22Rv1 (cell line): ENCODE results near the gene PEX11G.

Source experiments
- CTCF ChIP-seq: fragments of 450-650 bp; IDR thresholded peaks from 2 replicates; pipeline ENCODE4 v1.5.1; 2017; ENCODE audit warnings: mild to moderate bottlenecking
- ZFX ChIP-seq: fragments of 450-650 bp; IDR thresholded peaks from 2 replicates; pipeline ENCODE4 v1.6.1; 2017; ENCODE audit warnings: antibody characterized with exemption, borderline replicate concordance

DNA sequence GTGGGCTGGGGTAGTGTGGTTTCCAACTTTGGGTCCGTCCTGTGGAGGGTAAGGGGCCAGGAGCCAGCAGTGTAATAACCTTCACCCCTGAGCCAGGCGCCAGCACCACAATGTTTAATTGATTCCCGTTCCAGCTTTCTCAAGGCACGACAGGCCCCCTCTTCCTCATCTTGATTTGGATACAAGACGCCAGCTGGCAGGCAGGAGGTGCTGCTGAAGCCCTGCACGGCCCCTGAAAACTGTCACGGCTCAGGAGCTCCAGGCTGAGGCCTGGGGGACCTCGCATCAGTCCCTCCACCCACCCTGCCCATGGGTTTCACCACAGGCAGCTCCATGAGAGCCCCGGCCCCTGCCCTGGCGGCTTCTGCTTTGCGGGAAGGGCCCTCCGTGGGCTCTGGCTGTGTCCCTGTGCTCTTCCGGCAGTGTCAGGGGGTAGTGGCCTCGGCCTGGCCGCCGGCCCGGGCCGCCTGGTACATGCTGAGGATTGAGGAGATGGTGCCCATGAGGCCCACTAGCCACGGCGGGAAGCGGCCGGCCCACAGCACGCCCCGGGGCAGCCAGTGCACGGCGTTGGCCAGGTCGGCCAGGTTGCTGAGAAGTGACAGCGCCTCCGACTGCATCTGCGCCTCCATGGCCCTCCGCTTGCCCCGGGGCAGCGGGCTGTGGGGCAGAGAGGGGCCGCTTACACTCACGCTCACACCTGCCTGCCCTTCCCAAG, 11.9 kb downstream of the PEX11G start:
- TF ChIP-seq CTCF (no peak), ZFX (no peak)
